SK-N-SH (cell line): Measurements from ENCODE around the gene CBLN3. TPM values are rescaled to one million over a fixed set of nuclear protein-coding genes. Genes with fewer than 3 reads are reported as not detected.

Source experiments
- CTCF ChIA-PET: fragments of 300-600, 350-600 bp; formaldehyde crosslinking; extraction: SDS; loops from one replicate; lab custom pipeline; 2021; lab: Yijun Ruan, JAX
- POLR2A ChIA-PET: fragments of 350-600 bp; sonication (Branson Sonifier 250); formaldehyde crosslinking; extraction: SDS; loops from one replicate; lab custom pipeline; 2020; ENCODE audit warnings: antibody characterized with exemption, inconsistent platforms; lab: Yijun Ruan, JAX
- DNase-seq: peaks from one replicate; pipeline ENCODE4 v3.0.0; 2012
- H2AFZ ChIP-seq: fragments of 200-600 bp; sonication (generic); 2 replicates; pipeline ENCODE4 v1.8.1; 2016; ENCODE audit warnings: antibody characterized with exemption, mild to moderate bottlenecking, low read depth
- H3F3A ChIP-seq: fragments of 200-600 bp; sonication (generic); replicated peaks from 2 replicates; pipeline ENCODE3; 2016; ENCODE audit warnings: antibody characterized with exemption, mild to moderate bottlenecking; ENCODE audit not compliant: insufficient read depth
- H3K27ac ChIP-seq, 2 experiments: fragments of 200-500 bp in 1 of 2; fragments of 200-600 bp in 1 of 2; sonication (Bioruptor generic) in 1 of 2; sonication (generic), shearing (Covaris generic) in 1 of 2; 2 replicates each; pipeline versions ENCODE4 v1.5.1 to v1.6.1; 2014 to 2016; ENCODE audit warnings: low read depth in 2 of 2, inconsistent platforms in 1 of 2, low read length in 1 of 2, mild to moderate bottlenecking in 1 of 2, mixed read lengths in 1 of 2
- H3K27me3 ChIP-seq: fragments of 200-600 bp; sonication (generic), shearing (Covaris generic); 2 replicates; pipeline ENCODE4 v1.6.1; 2016; ENCODE audit warnings: mixed run types; ENCODE audit not compliant: insufficient read depth
- H3K36me3 ChIP-seq, 2 experiments: fragments of 200-500 bp in 1 of 2; fragments of 200-600 bp in 1 of 2; sonication (Bioruptor generic) in 1 of 2; sonication (generic) in 1 of 2; replicated peaks in 1 of 2; 2 replicates each; pipeline versions ENCODE3 to v1.5.1; 2014 to 2016; ENCODE audit warnings: low read length in 1 of 2, mild to moderate bottlenecking in 1 of 2; ENCODE audit not compliant: insufficient read depth in 2 of 2, control insufficient read depth in 1 of 2
- H3K4me1 ChIP-seq, 2 experiments: fragments of 200-500 bp in 1 of 2; fragments of 200-600 bp in 1 of 2; sonication (Bioruptor generic) in 1 of 2; sonication (generic), shearing (Covaris generic) in 1 of 2; 2 replicates each; pipeline versions ENCODE4 v1.5.1 to v1.6.1; 2014 to 2016; ENCODE audit warnings: low read depth in 1 of 2, low read length in 1 of 2, mixed run types in 1 of 2; ENCODE audit not compliant: insufficient read depth in 2 of 2, control insufficient read depth in 1 of 2
- H3K4me2 ChIP-seq: fragments of 200-600 bp; sonication (generic), shearing (Covaris generic); 2 replicates; pipeline ENCODE4 v1.6.1; 2017; ENCODE audit warnings: mixed run types
- H3K4me3 ChIP-seq, 2 experiments: fragments of 200-500 bp in 1 of 2; fragments of 200-600 bp in 1 of 2; sonication (Bioruptor generic) in 1 of 2; sonication (generic), shearing (Covaris generic) in 1 of 2; 2 replicates each; pipeline versions ENCODE4 v1.5.1 to v1.8.1; 2014 to 2016; ENCODE audit warnings: low read depth in 2 of 2, inconsistent platforms in 1 of 2, low read length in 1 of 2, mild to moderate bottlenecking in 1 of 2, mixed read lengths in 1 of 2, moderate library complexity in 1 of 2
- H3K79me2 ChIP-seq: fragments of 200-600 bp; sonication (generic); 2 replicates; pipeline ENCODE4 v1.8.1; 2017; ENCODE audit warnings: mild to moderate bottlenecking; ENCODE audit not compliant: insufficient read depth
- H3K9ac ChIP-seq: fragments of 200-600 bp; sonication (generic); 2 replicates; pipeline ENCODE4 v1.6.1; 2017; ENCODE audit warnings: mixed run types
- H3K9me2 ChIP-seq: fragments of 200-600 bp; sonication (generic); 2 replicates; pipeline ENCODE4 v1.6.1; 2017; ENCODE audit warnings: mixed run types
- H3K9me3 ChIP-seq: fragments of 200-600 bp; sonication (generic); 2 replicates; pipeline ENCODE4 v1.6.1; 2017; ENCODE audit warnings: mixed run types, mild to moderate bottlenecking, moderate library complexity
- H4K20me1 ChIP-seq: fragments of 200-600 bp; sonication (generic); 2 replicates; pipeline ENCODE4 v1.6.1; 2017; ENCODE audit warnings: mild to moderate bottlenecking, mixed run types; ENCODE audit not compliant: insufficient read depth
- CHD2 ChIP-seq: fragments of 150-350 bp; IDR thresholded peaks from 2 replicates; pipeline ENCODE4 v1.6.1; 2018; ENCODE audit warnings: low read length; ENCODE audit not compliant: partially characterized antibody
- EP300 ChIP-seq, 2 experiments: IDR thresholded peaks; 2 replicates each; pipeline versions ENCODE4 v1.4.0 to v1.6.1; 2012; ENCODE audit warnings: borderline replicate concordance in 1 of 2, low read depth in 1 of 2, low read length in 1 of 2
- FOSL2 ChIP-seq: IDR thresholded peaks from 2 replicates; pipeline ENCODE4 v1.4.0; 2012; ENCODE audit warnings: low read depth, mild to moderate bottlenecking, moderate library complexity, borderline replicate concordance
- FOXJ3 ChIP-seq: sonication (generic); formaldehyde crosslinking; IDR thresholded peaks from 2 replicates; pipeline ENCODE4 v1.5.1; 2020; ENCODE audit warnings: mild to moderate bottlenecking, missing genetic modification reagents
- FOXM1 ChIP-seq: IDR thresholded peaks from 2 replicates; pipeline ENCODE4 v1.4.0; 2012; ENCODE audit warnings: low read depth, mild to moderate bottlenecking
- JUND ChIP-seq: IDR thresholded peaks from 2 replicates; pipeline ENCODE4 v1.4.0; 2012
- MXI1 ChIP-seq: IDR thresholded peaks from 2 replicates; pipeline ENCODE4 v1.6.1; 2012; ENCODE audit warnings: mild to moderate bottlenecking, low read depth, low read length, improper control_type of control experiment
- NFIC ChIP-seq: IDR thresholded peaks from 2 replicates; pipeline ENCODE4 v1.4.0; 2012; ENCODE audit warnings: borderline replicate concordance
- POLR2AphosphoS5 ChIP-seq: IDR thresholded peaks from 2 replicates; pipeline ENCODE4 v1.6.1; 2012; ENCODE audit warnings: low read depth, low read length
- RAD21 ChIP-seq: IDR thresholded peaks from 2 replicates; pipeline ENCODE4 v1.6.1; 2012; ENCODE audit warnings: mild to moderate bottlenecking, low read length
- RCOR1 ChIP-seq: fragments of 150-350 bp; IDR thresholded peaks from 2 replicates; pipeline ENCODE4 v1.6.1; 2017; ENCODE audit warnings: antibody characterized with exemption, low read length
- RXRA ChIP-seq: IDR thresholded peaks from 2 replicates; pipeline ENCODE4 v1.4.0; 2012; ENCODE audit warnings: low read depth, mild to moderate bottlenecking, borderline replicate concordance
- SIN3A ChIP-seq: IDR thresholded peaks from 2 replicates; pipeline ENCODE4 v1.6.1; 2012; ENCODE audit warnings: low read depth, mild to moderate bottlenecking, low read length, moderate library complexity, borderline replicate concordance
- SMC3 ChIP-seq: IDR thresholded peaks from 2 replicates; pipeline ENCODE4 v1.6.1; 2012; ENCODE audit warnings: low read depth, low read length, improper control_type of control experiment
- TAF1 ChIP-seq: IDR thresholded peaks from 2 replicates; pipeline ENCODE4 v1.6.1; 2012; ENCODE audit warnings: low read depth, mild to moderate bottlenecking, low read length, moderate library complexity, borderline replicate concordance
- WGBS: methylation state at CpG from one replicate; pipeline ENCODE4 v1.1.6; 2017; ENCODE audit warnings: low lambda C conversion rate; 5-methylcytosine and 5-hydroxymethylcytosine counted together
- polyA plus RNA-seq, 3 experiments: library from polyadenylated mRNA; depleted of rRNA; stranded (reverse); fragments of >200 nt; gene quantifications; 2 replicates each; pipeline ENCODE4 v1.2.3, GENCODE V29; 2012
- TF ChIP-seq, protein P1 (sequence below): IDR thresholded peaks from 2 replicates; pipeline ENCODE4 v1.6.1; 2012; ENCODE audit warnings: mild to moderate bottlenecking, low read depth, low read length, moderate library complexity
- TF ChIP-seq, protein P2 (sequence below): IDR thresholded peaks from 2 replicates; pipeline ENCODE4; 2012
- TF ChIP-seq, protein P3 (sequence below): IDR thresholded peaks from 2 replicates; pipeline ENCODE4 v1.4.0; 2012; ENCODE audit warnings: low read depth, borderline replicate concordance
- TF ChIP-seq, protein P4 (sequence below): IDR thresholded peaks from 2 replicates; pipeline ENCODE4 v1.4.0; 2012; ENCODE audit warnings: low read depth, borderline replicate concordance
- TF ChIP-seq, protein P5 (sequence below): fragments of 150-350 bp; IDR thresholded peaks from 2 replicates; pipeline ENCODE4 v1.6.1; 2016; ENCODE audit warnings: mild to moderate bottlenecking, low read depth, low read length

Gene CBLN3
- polyA plus RNA-seq, 1 of the 3 experiments (the other 2 are of a cell fraction) = 1.8 TPM

DNA sequence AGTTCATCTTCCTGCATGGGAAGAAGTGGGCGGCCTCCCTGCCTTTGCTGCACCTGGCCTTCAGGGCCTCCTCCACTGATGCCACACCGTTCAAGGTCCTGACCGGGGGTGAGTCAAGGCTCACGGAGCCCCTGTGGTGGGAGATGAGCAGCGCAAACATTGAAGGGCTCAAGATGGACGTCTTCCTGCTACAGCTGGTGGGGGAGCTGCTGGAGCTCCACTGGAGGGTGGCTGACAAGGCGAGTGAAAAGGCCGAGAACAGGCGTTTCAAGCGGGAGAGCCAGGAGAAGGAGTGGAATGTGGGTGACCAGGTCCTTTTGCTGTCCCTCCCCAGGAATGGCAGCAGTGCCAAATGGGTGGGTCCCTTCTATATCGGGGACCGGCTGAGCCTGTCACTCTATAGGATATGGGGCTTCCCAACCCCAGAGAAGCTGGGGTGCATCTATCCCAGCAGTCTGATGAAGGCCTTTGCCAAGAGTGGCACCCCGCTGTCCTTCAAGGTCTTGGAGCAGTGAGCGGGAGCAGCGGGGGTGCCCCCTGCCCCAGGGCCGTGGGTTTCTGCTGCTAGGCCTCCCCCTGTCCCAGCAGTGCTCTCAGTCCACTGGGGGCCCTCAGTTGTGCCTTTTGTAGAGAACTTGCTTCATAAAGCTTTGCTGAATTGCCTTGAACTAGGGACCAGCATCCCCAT is 12.4 kb downstream of the CBLN3 start:
- Histone ChIP-seq H3K9me3 (no peaks in the 10 kb centered on the region), H3K27me3 (0 out of 2 replicates have a peak, but pooled peaks cover 5% of the 10 kb centered on the region), H3K4me1 (no peaks in the 10 kb centered on the region; a peak in 1 of 4 replicates), H3F3A (no peaks in the 10 kb centered on the region), H3K27ac (no peak overlapping the region), H4K20me1 (no peaks in the 10 kb centered on the region), H3K4me3 (no peak overlapping the region), H3K36me3 (peaks cover 0 to 6% of the 10 kb centered on the region in 2 experiments), H2AFZ (no peak overlapping the region), H3K79me2 (no peaks in the 10 kb centered on the region), H3K9ac (no peak overlapping the region), H3K4me2 (no peak overlapping the region), H3K9me2 (no peaks in the 10 kb centered on the region)
- CTCF ChIA-PET = interaction anchor here (0.9 to 9.9 kb wide), 7 partner anchors 9 to 90 kb away, joined by 3 to 63 read pairs (median 9); partner anchors contain the start of genes CBLN3 and KHNYN
- POLR2A ChIA-PET = no interaction called here
- TF ChIP-seq JUND (no peak), NFIC (no peak), RAD21 (no peak), TAF1 (no peak), POLR2AphosphoS5 (no peak), CHD2 (no peak), FOSL2 (no peak), SMC3 (no peak), RXRA (no peak), RCOR1 (no peak), FOXJ3 (CRISPR knock-in tag) (no peak), MXI1 (no peak), SIN3A (no peak), FOXM1 (no peak), EP300 (IDR thresholded peaks at IDR 0.05; ENCODE audit: borderline replicate concordance in 1 of 2, low read depth in 1 of 2, low read length in 1 of 2) (no peak)
- TF ChIP-seq, protein P1, sequence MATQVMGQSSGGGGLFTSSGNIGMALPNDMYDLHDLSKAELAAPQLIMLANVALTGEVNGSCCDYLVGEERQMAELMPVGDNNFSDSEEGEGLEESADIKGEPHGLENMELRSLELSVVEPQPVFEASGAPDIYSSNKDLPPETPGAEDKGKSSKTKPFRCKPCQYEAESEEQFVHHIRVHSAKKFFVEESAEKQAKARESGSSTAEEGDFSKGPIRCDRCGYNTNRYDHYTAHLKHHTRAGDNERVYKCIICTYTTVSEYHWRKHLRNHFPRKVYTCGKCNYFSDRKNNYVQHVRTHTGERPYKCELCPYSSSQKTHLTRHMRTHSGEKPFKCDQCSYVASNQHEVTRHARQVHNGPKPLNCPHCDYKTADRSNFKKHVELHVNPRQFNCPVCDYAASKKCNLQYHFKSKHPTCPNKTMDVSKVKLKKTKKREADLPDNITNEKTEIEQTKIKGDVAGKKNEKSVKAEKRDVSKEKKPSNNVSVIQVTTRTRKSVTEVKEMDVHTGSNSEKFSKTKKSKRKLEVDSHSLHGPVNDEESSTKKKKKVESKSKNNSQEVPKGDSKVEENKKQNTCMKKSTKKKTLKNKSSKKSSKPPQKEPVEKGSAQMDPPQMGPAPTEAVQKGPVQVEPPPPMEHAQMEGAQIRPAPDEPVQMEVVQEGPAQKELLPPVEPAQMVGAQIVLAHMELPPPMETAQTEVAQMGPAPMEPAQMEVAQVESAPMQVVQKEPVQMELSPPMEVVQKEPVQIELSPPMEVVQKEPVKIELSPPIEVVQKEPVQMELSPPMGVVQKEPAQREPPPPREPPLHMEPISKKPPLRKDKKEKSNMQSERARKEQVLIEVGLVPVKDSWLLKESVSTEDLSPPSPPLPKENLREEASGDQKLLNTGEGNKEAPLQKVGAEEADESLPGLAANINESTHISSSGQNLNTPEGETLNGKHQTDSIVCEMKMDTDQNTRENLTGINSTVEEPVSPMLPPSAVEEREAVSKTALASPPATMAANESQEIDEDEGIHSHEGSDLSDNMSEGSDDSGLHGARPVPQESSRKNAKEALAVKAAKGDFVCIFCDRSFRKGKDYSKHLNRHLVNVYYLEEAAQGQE = no peak
- TF ChIP-seq, protein P2, sequence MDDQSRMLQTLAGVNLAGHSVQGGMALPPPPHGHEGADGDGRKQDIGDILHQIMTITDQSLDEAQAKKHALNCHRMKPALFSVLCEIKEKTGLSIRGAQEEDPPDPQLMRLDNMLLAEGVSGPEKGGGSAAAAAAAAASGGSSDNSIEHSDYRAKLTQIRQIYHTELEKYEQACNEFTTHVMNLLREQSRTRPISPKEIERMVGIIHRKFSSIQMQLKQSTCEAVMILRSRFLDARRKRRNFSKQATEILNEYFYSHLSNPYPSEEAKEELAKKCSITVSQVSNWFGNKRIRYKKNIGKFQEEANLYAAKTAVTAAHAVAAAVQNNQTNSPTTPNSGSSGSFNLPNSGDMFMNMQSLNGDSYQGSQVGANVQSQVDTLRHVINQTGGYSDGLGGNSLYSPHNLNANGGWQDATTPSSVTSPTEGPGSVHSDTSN = no peak
- TF ChIP-seq, protein P3, sequence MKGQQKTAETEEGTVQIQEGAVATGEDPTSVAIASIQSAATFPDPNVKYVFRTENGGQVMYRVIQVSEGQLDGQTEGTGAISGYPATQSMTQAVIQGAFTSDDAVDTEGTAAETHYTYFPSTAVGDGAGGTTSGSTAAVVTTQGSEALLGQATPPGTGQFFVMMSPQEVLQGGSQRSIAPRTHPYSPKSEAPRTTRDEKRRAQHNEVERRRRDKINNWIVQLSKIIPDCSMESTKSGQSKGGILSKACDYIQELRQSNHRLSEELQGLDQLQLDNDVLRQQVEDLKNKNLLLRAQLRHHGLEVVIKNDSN = no peak
- TF ChIP-seq, protein P4, sequence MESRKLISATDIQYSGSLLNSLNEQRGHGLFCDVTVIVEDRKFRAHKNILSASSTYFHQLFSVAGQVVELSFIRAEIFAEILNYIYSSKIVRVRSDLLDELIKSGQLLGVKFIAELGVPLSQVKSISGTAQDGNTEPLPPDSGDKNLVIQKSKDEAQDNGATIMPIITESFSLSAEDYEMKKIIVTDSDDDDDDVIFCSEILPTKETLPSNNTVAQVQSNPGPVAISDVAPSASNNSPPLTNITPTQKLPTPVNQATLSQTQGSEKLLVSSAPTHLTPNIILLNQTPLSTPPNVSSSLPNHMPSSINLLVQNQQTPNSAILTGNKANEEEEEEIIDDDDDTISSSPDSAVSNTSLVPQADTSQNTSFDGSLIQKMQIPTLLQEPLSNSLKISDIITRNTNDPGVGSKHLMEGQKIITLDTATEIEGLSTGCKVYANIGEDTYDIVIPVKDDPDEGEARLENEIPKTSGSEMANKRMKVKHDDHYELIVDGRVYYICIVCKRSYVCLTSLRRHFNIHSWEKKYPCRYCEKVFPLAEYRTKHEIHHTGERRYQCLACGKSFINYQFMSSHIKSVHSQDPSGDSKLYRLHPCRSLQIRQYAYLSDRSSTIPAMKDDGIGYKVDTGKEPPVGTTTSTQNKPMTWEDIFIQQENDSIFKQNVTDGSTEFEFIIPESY = no peak
- TF ChIP-seq, protein P5, sequence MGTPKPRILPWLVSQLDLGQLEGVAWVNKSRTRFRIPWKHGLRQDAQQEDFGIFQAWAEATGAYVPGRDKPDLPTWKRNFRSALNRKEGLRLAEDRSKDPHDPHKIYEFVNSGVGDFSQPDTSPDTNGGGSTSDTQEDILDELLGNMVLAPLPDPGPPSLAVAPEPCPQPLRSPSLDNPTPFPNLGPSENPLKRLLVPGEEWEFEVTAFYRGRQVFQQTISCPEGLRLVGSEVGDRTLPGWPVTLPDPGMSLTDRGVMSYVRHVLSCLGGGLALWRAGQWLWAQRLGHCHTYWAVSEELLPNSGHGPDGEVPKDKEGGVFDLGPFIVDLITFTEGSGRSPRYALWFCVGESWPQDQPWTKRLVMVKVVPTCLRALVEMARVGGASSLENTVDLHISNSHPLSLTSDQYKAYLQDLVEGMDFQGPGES = no peak
- WGBS = 82% methylated on average over 12 of the region's 16 CpGs
- DNase-seq = no peak
